Measurements from ENCODE around the gene SLC66A1. TPM values are rescaled to one million over a fixed set of nuclear protein-coding genes. Genes with fewer than 3 reads are reported as not detected.

SLC66A1 gene
- total RNA-seq: 16.3 and 16.4 TPM in 2 replicates

GRCh38 chr1:19311931-19312781 lies at the start of gene SLC66A1, which contains the start of gene AKR7A2:
TSS of gene SLC66A1 (plus strand) at chr1:19312326. CDS start at chr1:19317678, 5,352 bp downstream.
TSS of gene AKR7A2 (minus strand) at chr1:19312144. CDS start at chr1:19312124, 20 bp downstream.

GRCh38 chr1:19288324-19289241 lies 23.5 kb upstream of the SLC66A1 start, which contains the start of gene AKR7A3:
TSS of gene AKR7A3 (minus strand) at chr1:19288770. CDS start at chr1:19288709, 61 bp downstream.

Other genes starting within 250 kb of the SLC66A1 start
- 43.1 and 59.3 TPM in 2 replicates for gene UBR4, start 102.1 kb upstream of the SLC66A1 start, total RNA-seq
- gene EMC1, start 60.8 kb upstream of the SLC66A1 start, total RNA-seq: 45.4 and 47.1 TPM in 2 replicates
- gene MRTO4, start 60.5 kb upstream of the SLC66A1 start, total RNA-seq: 39.5 and 82.8 TPM in 2 replicates
- gene AKR7A3, start 23.6 kb upstream of the SLC66A1 start, total RNA-seq: 0.16 TPM in 1 of 2 replicates, not detected in the other
- 118 and 120 TPM in 2 replicates for gene AKR7A2, start 182 bp upstream of the SLC66A1 start, total RNA-seq
- 58.5 and 72.9 TPM in 2 replicates for gene CAPZB, start 173.2 kb downstream of the SLC66A1 start, total RNA-seq

Measured in hair follicular keratinocyte (primary cell).